Raji (cell line): ENCODE data around the gene C1orf159.

ENCODE experiments used
- POLR2A ChIP-seq: IDR thresholded peaks from 2 replicates; pipeline ENCODE4 v1.6.1; 2011; ENCODE audit warnings: low read depth, low read length, control low read depth; ENCODE audit not compliant: insufficient read depth

Gene C1orf159

GRCh38 chr1:1066403-1067283, 49.2 kb downstream of the C1orf159 start:
- TF ChIP-seq POLR2A: no peak

DNA sequence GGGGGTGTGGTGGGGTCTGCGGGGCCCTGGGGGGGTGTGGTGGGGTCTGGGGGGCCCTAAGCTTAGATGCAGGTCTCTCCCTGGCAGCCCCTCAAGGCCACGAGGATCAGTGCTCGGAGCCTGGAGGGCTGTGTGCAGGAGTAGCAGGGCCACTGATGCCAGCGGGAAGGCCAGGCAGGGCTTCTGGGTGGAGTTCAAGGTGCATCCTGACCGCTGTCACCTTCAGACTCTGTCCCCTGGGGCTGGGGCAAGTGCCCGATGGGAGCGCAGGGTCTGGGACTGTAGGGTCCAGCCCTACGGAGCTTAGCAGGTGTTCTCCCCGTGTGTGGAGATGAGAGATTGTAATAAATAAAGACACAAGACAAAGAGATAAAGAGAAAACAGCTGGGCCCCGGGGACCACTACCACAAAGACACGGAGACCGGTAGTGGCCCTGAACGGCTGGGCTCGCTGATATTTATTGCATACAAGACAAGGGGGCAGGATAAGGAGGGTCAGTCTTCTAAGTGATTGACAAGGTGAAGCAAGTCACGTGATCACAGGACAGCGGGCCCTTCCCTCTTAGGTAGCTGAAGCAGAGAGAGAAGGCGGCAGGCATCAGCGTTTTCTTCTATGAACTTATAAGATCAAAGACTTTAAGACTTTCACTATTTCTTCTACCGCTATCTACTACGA, 50.5 kb downstream of the C1orf159 start:
- TF ChIP-seq POLR2A: no peak

- 0 out of 2 replicates have a peak, but pooled peaks have one; percentile 16 for TF ChIP-seq POLR2A
Measured at GRCh38 chr1:1063945-1064831, 51.7 kb downstream of the C1orf159 start.

- TF ChIP-seq POLR2A: no peak
Measured at GRCh38 chr1:1063261-1063944, 52.5 kb downstream of the C1orf159 start.

DNA sequence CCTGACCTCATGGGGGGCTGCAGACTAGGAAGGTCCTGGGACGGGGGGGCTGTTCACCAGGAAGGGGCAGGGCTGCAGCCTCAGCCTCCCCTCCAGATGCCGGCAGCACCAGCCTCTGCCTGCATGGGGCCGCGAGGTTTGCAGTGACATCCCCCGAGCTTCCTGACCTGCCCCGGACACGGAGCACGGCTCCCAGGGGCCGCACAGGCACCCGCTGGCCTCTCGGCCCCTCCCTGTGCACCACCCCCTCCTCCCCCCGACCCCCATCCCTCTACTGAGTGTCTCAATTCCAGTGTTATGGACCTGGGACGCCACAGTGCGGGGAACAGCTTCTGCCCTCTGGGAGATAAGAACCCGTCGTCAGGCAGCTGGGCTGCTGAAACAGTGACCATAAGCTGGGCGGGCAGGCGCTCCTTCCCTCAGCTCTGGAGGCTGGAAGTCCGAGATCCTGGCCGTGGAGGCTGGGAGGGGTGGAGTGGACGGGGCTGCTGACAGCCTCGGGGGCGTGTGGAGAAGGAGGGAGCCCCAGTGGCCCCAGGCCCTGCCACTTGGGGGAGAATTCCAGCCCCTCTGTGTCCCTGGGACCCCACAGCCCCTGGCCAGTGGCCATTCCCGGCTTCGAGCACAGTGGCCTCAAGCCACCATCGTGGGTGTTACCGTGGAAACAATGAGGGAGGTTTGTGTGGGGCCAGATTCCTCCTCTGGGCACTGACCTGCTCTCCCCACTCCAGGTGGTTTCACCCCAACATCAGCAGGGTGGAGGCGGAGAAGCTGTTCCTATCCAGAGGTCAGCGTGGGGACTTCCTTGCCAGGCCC, 53.3 kb downstream of the C1orf159 start:
- TF ChIP-seq POLR2A: no peak

- TF ChIP-seq POLR2A: no peak
Measured at GRCh38 chr1:1061682-1062345, 54.1 kb downstream of the C1orf159 start.

DNA sequence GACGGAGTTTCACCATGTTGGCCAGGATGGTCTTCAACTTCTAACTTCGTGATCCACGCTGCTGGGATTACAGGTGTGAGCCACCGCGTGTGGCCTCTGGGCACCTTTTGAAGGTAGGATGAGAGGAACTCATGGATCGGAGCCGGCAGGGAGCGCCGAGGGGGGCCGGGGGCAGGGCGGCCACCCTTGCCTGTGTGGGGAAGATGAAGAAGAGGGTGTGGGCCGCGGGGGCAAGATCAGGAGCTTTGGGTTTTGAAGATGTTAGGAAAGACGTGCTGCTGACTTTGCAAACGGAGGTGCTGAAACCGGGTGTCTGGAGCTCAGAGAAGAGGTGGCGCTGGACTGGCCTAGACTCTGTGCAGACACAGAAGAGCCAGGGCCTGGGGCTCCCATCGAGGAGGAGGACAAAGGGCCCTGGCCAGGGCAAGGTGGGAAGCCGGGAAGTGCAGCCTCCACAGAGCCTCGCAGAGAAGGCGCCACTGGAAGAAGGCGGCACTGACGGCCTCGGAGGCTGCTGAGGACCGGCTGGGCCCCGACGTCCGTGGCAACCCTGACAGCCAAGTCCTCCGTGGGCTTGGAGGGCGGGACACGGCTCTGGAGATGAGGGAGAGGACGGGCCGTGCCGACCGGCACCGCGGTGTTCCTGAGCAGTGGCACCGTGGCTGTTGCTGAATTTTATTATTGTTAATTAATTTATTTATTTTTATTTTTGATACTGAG, 55.4 kb downstream of the C1orf159 start:
- no peak for TF ChIP-seq POLR2A

- no peak for TF ChIP-seq POLR2A
Measured at GRCh38 chr1:1059494-1060280, 56.2 kb downstream of the C1orf159 start.

DNA sequence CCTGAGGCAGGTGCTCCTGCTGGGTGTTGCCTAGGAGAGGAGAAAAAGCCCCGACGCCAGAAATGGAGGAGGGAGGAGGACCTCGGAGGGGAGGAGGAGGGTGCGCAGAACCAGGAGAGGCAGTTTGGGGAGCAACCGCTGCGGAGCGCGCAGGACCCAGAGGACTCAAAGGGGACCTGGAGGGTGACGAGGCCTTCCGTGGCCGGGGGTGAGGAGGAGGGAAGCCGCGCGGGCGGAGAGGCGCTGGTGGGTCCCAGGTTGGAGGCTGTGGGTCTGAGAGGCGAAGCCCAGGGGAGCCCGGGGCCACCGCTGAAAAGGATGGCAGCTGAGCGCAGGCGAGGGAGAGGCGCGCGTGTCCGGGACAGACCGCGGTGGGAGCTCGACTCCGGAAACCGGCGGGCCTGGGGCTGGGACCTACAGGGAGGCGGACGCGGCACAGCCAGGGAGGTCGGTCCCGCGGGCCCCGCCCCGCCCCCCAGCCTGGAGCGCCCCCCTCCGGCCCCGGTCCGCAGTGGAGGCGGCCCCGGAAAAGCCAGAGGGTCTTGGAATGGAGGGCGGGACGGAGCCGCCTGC, 56.9 kb downstream of the C1orf159 start:
- TF ChIP-seq POLR2A: no peak

GRCh38 chr1:1058088-1058905, 57.6 kb downstream of the C1orf159 start:
- no peak for TF ChIP-seq POLR2A
